Measurements from ENCODE around the gene RMRP.

Gene RMRP

DNA sequence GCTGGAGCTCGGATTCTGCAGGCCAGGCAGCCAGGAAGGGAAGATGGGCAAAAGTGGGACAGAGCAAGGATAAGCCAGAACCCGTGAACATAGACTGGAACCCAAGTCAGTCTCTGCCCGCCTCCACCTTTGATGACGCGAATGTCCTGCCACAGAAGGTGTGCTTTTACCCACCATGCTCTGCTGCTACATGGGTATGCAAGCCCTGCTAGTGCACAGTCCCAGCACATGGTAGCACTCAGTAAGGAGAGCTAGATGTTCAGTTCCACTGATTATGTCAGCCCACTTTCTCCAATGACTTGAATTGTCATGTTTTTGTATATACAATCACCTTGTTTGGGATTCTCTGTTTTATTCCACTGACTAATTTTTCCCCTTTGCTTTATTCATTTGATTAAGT, 28.2 kb downstream of the RMRP start:
- no peaks in the 10 kb centered on the region for H3K27me3 ChIP-seq (replicated peaks; ENCODE audit: insufficient read depth, low read length)
- no peak overlapping the region for H3K9ac ChIP-seq (ENCODE audit: low read length)
- no peaks in the 10 kb centered on the region for H4K20me1 ChIP-seq (ENCODE audit: insufficient read depth, low read length)
- H3K4me1 ChIP-seq (ENCODE audit: low read length), result no peaks in the 10 kb centered on the region
- no peaks in the 10 kb centered on the region for H3F3A ChIP-seq (ENCODE audit: insufficient read depth, low read length)
- DNase-seq, result no peak
- H3K27ac ChIP-seq (ENCODE audit: low read length), result no peak overlapping the region
- H3K9me2 ChIP-seq (replicated peaks; ENCODE audit: insufficient read depth, low read length), result no peaks in the 10 kb centered on the region
- H2AFZ ChIP-seq (ENCODE audit: low read length), result no peak overlapping the region
- no peaks in the 10 kb centered on the region for H3K9me3 ChIP-seq (replicated peaks; ENCODE audit: insufficient read depth, low read length)
- no peak for TF ChIP-seq EZH2phosphoT487 (IDR thresholded peaks at IDR 0.05; ENCODE audit: low read length)
- TF ChIP-seq, protein P1, sequence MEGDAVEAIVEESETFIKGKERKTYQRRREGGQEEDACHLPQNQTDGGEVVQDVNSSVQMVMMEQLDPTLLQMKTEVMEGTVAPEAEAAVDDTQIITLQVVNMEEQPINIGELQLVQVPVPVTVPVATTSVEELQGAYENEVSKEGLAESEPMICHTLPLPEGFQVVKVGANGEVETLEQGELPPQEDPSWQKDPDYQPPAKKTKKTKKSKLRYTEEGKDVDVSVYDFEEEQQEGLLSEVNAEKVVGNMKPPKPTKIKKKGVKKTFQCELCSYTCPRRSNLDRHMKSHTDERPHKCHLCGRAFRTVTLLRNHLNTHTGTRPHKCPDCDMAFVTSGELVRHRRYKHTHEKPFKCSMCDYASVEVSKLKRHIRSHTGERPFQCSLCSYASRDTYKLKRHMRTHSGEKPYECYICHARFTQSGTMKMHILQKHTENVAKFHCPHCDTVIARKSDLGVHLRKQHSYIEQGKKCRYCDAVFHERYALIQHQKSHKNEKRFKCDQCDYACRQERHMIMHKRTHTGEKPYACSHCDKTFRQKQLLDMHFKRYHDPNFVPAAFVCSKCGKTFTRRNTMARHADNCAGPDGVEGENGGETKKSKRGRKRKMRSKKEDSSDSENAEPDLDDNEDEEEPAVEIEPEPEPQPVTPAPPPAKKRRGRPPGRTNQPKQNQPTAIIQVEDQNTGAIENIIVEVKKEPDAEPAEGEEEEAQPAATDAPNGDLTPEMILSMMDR (IDR thresholded peaks at IDR 0.05; ENCODE audit: low read length), result no peak
- TF ChIP-seq EZH2 (optimal IDR thresholded peaks at IDR 0.05; ENCODE audit: low read depth, low read length), result no peak
- H3K79me2 ChIP-seq (ENCODE audit: low read length), result no peaks in the 10 kb centered on the region
- H3K4me3 ChIP-seq (ENCODE audit: low read length), result no peak overlapping the region
- no peak overlapping the region for H3K4me2 ChIP-seq (ENCODE audit: low read depth, low read length)
- no peaks in the 10 kb centered on the region for H3K36me3 ChIP-seq (replicated peaks; ENCODE audit: insufficient read depth, low read length)

DNA sequence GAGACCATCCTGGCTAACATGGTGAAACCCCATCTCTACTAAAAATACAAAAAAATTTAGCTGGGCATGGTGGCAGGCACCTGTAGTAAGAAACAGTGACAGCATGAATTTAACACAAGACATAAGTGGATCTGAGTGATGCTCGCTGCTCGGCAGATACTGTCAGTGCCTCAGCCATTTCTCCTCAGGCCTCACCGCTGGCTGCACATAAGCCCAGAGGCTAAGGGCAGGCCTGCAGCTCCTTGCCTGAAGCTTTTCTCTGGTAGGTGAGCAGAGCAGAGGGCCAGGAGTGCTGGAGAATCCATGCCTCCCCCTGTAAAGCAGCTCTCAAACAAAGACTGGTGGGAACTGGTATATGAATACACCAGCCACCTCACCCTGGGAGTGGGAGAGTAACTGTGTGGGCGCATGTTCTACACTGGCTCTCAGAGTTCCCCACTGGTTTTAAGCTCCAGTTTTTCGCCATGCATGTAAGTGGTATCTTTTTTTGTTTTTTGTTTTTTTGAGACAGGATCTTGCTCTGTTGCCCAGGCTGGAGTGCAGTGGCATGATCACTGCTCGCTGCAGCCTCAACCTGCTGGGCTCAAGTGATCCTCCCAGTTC, 29.3 kb downstream of the RMRP start:
- no peaks in the 10 kb centered on the region for H3K9me3 ChIP-seq (replicated peaks; ENCODE audit: insufficient read depth, low read length)
- TF ChIP-seq, protein P1 (IDR thresholded peaks at IDR 0.05; ENCODE audit: low read length), result no peak
- TF ChIP-seq EZH2phosphoT487 (IDR thresholded peaks at IDR 0.05; ENCODE audit: low read length), result no peak
- no peak for TF ChIP-seq EZH2 (optimal IDR thresholded peaks at IDR 0.05; ENCODE audit: low read depth, low read length)
- H3K36me3 ChIP-seq (replicated peaks; ENCODE audit: insufficient read depth, low read length), result no peaks in the 10 kb centered on the region
- H3K27ac ChIP-seq (ENCODE audit: low read length), result no peak overlapping the region
- DNase-seq, result no peak
- no peaks in the 10 kb centered on the region for H3K9me2 ChIP-seq (replicated peaks; ENCODE audit: insufficient read depth, low read length)
- H3K4me2 ChIP-seq (ENCODE audit: low read depth, low read length), result no peak overlapping the region
- H3K9ac ChIP-seq (ENCODE audit: low read length), result no peak overlapping the region
- H3K4me3 ChIP-seq (ENCODE audit: low read length), result no peak overlapping the region
- H3F3A ChIP-seq (ENCODE audit: insufficient read depth, low read length), result no peaks in the 10 kb centered on the region
- no peaks in the 10 kb centered on the region for H3K79me2 ChIP-seq (ENCODE audit: low read length)
- H3K27me3 ChIP-seq (replicated peaks; ENCODE audit: insufficient read depth, low read length), result no peaks in the 10 kb centered on the region
- no peaks in the 10 kb centered on the region for H3K4me1 ChIP-seq (ENCODE audit: low read length)
- no peaks in the 10 kb centered on the region for H4K20me1 ChIP-seq (ENCODE audit: insufficient read depth, low read length)
- no peak overlapping the region for H2AFZ ChIP-seq (ENCODE audit: low read length)

DNA sequence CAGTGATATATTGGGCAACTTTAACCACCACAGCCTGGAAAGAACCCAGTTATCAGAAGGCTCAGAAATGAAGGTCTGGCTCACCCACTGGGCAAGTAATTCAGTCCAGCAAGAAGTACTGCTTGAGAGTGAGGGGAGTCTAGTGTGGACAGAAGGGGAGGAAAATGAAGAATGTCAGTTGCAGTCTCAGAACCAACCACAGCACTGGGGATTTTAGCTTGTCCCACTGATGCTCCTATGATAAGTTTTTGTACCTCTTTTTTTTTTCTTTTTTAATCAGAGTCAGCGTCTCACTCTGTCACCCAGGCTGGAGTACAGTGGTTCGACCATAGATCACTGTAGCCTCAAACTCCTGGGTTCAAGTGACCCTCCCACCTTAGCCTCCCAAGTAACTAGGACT, 30.2 kb downstream of the RMRP start:
- no peak for DNase-seq
- Histone ChIP-seq H3K4me3 (ENCODE audit: low read length) (no peak overlapping the region), H3K79me2 (ENCODE audit: low read length) (no peaks in the 10 kb centered on the region), H2AFZ (ENCODE audit: low read length) (no peak overlapping the region), H3K9me2 (replicated peaks; ENCODE audit: insufficient read depth, low read length) (no peaks in the 10 kb centered on the region), H3K27me3 (replicated peaks; ENCODE audit: insufficient read depth, low read length) (no peaks in the 10 kb centered on the region), H3K36me3 (replicated peaks; ENCODE audit: insufficient read depth, low read length) (no peaks in the 10 kb centered on the region), H3F3A (ENCODE audit: insufficient read depth, low read length) (no peaks in the 10 kb centered on the region), H4K20me1 (ENCODE audit: insufficient read depth, low read length) (no peaks in the 10 kb centered on the region), H3K9ac (ENCODE audit: low read length) (no peak overlapping the region), H3K4me1 (ENCODE audit: low read length) (no peaks in the 10 kb centered on the region), H3K9me3 (replicated peaks; ENCODE audit: insufficient read depth, low read length) (no peaks in the 10 kb centered on the region), H3K27ac (ENCODE audit: low read length) (no peak overlapping the region), H3K4me2 (ENCODE audit: low read depth, low read length) (no peak overlapping the region)
- no peak for TF ChIP-seq EZH2phosphoT487 (IDR thresholded peaks at IDR 0.05; ENCODE audit: low read length)
- no peak for TF ChIP-seq EZH2 (optimal IDR thresholded peaks at IDR 0.05; ENCODE audit: low read depth, low read length)
- TF ChIP-seq, protein P1 (IDR thresholded peaks at IDR 0.05; ENCODE audit: low read length), result no peak
